ENCODE data around the gene EVI5.

The EVI5 gene

GRCh38 chr1:92476071-92476631, 308.8 kb downstream of the EVI5 start:
- no peak overlapping the region for H3K4me3 ChIP-seq (ENCODE audit: low read depth, low read length)
- no peak for TF ChIP-seq CTCF (IDR thresholded peaks at IDR 0.05; ENCODE audit: low read depth, low read length)

- H3K4me3 ChIP-seq (ENCODE audit: low read depth, low read length): no peak overlapping the region
- TF ChIP-seq CTCF (IDR thresholded peaks at IDR 0.05; ENCODE audit: low read depth, low read length): no peak
Measured at GRCh38 chr1:92475029-92475428, 309.9 kb downstream of the EVI5 start.

DNA sequence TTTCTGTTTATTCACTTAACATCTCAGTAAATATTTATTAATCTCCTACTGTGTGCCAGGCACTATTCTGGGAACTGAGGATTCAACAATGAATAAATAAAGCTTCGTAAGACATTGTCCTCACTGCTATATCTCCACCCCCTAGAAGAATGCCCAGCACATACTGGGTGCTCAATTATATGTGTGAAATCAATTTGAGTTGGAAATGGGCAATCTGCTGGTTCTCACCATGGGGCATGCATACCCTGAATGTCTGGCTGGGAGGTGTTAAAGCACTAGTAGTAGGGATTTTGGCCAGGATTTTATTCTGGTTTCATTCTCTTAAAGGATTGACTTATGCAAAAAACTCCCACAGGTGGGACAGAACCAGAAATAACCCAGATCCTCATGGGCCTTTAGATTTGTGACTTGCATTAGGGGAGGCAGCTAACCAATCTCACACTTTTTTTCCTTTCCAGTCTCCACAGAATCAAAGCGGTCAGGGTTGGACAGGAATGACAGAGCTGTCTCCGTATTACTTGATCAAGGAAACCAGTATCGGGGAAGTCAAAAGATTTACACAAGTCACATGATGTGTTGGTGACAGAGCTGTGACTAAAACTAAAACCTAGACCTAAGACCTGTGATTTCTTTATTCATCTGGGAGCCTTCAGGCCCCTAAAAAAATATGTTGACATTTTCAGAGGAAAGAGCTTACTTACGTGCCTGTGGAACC, 311.0 kb downstream of the EVI5 start:
- no peak for TF ChIP-seq CTCF (IDR thresholded peaks at IDR 0.05; ENCODE audit: low read depth, low read length)
- H3K4me3 ChIP-seq (ENCODE audit: low read depth, low read length): no peak overlapping the region

DNA sequence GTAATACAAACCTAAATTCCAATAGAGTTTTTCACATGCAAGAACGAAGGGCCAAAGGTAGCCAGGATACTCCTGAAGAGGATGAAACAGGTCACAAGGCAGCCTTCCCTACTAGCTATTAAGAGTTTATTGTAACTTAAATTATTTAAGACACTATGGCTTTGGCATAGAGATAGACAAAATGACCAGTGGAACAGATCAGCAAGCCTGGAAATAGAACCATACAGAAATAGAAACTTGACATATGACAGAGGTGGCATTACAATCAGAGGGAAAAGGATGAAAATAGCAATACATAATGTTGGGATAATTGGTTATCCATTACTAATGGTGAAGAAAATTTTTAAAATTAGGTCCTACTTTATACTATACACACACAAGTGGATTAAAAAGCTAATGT, 314.7 kb downstream of the EVI5 start:
- H3K4me3 ChIP-seq (ENCODE audit: low read depth, low read length): no peak overlapping the region
- TF ChIP-seq CTCF (IDR thresholded peaks at IDR 0.05; ENCODE audit: low read depth, low read length): no peak

DNA sequence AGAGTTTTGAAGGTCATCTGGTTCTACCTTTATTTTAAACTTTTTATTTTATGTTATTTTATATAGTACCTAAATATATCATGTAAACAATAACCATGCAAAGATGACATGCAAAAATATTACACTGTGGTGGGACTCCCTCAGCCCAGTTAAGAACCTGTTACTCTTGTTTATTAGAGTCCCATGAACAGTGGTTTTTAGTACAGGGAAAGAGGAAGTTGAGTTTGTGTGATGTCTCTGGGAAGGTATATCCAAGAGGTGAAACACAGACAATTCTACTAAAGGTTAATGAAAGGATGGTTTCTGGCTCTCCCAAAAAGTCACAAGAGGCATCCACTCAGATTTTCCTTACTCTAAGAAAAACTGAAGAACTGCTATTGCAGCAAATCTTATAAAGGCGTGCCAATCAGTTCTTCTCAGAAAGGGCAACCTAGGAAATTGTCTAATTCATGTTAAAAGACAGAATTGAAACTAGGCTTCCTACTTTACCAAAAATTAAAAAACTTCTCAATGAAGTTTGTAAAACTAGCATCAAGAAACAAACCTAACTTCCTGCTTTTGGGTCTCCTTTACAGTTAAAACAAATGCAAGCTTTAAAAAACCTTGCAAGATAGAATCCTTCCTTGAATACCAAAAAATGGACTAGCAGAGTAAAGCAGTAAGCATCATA, 318.1 kb downstream of the EVI5 start:
- TF ChIP-seq CTCF (IDR thresholded peaks at IDR 0.05; ENCODE audit: low read depth, low read length): no peak

DNA sequence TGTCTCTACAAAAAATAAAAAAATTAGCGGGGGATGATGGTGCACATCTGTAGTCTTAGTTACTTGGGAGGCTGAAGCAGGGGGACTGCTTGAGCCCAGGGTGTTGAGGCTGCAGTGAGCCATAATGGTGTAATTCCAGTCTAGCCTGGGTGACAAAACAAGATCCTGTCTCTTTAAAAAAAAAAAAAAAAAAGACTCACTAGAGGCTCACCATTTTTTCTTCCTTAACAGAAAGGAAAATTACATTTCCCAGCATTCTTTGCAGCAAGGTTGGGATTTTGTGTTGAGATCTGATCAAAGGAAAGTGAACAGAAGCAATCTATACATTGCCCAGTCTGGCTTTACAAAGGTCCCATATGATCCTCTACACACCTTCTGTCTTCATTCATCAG, 319.7 kb downstream of the EVI5 start:
- no peak overlapping the region for H3K4me3 ChIP-seq (ENCODE audit: low read depth, low read length)
- TF ChIP-seq CTCF (IDR thresholded peaks at IDR 0.05; ENCODE audit: low read depth, low read length): no peak

More for the DNA sequence above, 318.1 kb downstream of the EVI5 start:
- no peak overlapping the region for H3K4me3 ChIP-seq (ENCODE audit: low read depth, low read length)
